Naive thymus-derived CD4-positive, alpha-beta T cell (primary cell): Measurements from ENCODE around the gene KRT74. TPM values are rescaled to one million over a fixed set of nuclear protein-coding genes. Genes with fewer than 3 reads are reported as not detected.

Experiments
- ATAC-seq: fragments of 150-1000 bp; cut with Tn5 transposase; 2 replicates; pipeline ENCODE4 v1.10.0; 2021; ENCODE audit warnings: mild to moderate bottlenecking, moderate library complexity
- CTCF ChIA-PET: fragments of 350-600 bp; sonication (Branson Sonifier 250); formaldehyde crosslinking; loops from one replicate; lab custom pipeline; 2021; ENCODE audit warnings: antibody characterized with exemption; lab: Charles Lee
- POLR2A ChIA-PET: fragments of 350-600 bp; sonication (Branson Sonifier 250); formaldehyde crosslinking; loops from one replicate; lab custom pipeline; 2021; ENCODE audit warnings: antibody characterized with exemption, inconsistent platforms; lab: Charles Lee
- DNase-seq, 9 donors: peaks; one replicate each; pipeline versions ENCODE4 v3.0.0 to v3.0.0-alpha.2; 2020 to 2022; ENCODE audit warnings: mixed read lengths in 1 of 9
- H3K27ac ChIP-seq: one replicate; pipeline ENCODE4 v1.7.0; 2013; ENCODE audit warnings: mild to moderate bottlenecking, low read depth, low read length, moderate library complexity
- H3K27me3 ChIP-seq, 2 donors: one replicate each; pipeline ENCODE4 v1.7.0; 2013; ENCODE audit warnings: low read length in 2 of 2, mild to moderate bottlenecking in 2 of 2, moderate library complexity in 2 of 2; ENCODE audit not compliant: control insufficient read depth in 2 of 2, insufficient read depth in 2 of 2
- H3K36me3 ChIP-seq, 3 experiments: 1 replicate in 2 of 3; 2 replicates in 1 of 3; pipeline ENCODE4 v1.7.0; 2013; ENCODE audit warnings: low read length in 3 of 3, mild to moderate bottlenecking in 3 of 3, moderate library complexity in 1 of 3; ENCODE audit not compliant: insufficient read depth in 3 of 3, control insufficient read depth in 2 of 3
- H3K4me1 ChIP-seq, 2 donors: one replicate each; pipeline ENCODE4 v1.7.0; 2013; ENCODE audit warnings: low read length in 2 of 2, mild to moderate bottlenecking in 2 of 2, moderate library complexity in 1 of 2; ENCODE audit not compliant: control insufficient read depth in 2 of 2, insufficient read depth in 2 of 2
- H3K4me3 ChIP-seq: 2 replicates; pipeline ENCODE4 v1.7.0; 2013; ENCODE audit warnings: mild to moderate bottlenecking, low read length
- H3K9me3 ChIP-seq, 3 experiments: 1 replicate in 2 of 3; 2 replicates in 1 of 3; pipeline ENCODE4 v1.7.0; 2013; ENCODE audit warnings: low read length in 3 of 3; ENCODE audit not compliant: control insufficient read depth in 2 of 3
- H3K27ac Mint-ChIP-seq, 9 donors: one replicate each; pipeline ENCODE4 v1.8.0; 2020 to 2022; ENCODE audit warnings: mixed read lengths in 9 of 9, mild to moderate bottlenecking in 8 of 9, moderate library complexity in 5 of 9, inconsistent platforms in 2 of 9
- H3K27me3 Mint-ChIP-seq, 5 donors: one replicate each; pipeline ENCODE4 v1.8.0; 2021 to 2022; ENCODE audit warnings: mixed read lengths in 5 of 5, mild to moderate bottlenecking in 1 of 5
- H3K36me3 Mint-ChIP-seq, 5 donors: one replicate each; pipeline ENCODE4 v1.8.0; 2020 to 2022; ENCODE audit warnings: mixed read lengths in 5 of 5, mild to moderate bottlenecking in 3 of 5, inconsistent platforms in 1 of 5
- H3K4me1 Mint-ChIP-seq, 7 donors: one replicate each; pipeline ENCODE4 v1.8.0; 2020 to 2022; ENCODE audit warnings: mixed read lengths in 7 of 7, mild to moderate bottlenecking in 3 of 7, inconsistent platforms in 1 of 7
- H3K4me3 Mint-ChIP-seq, 10 donors: one replicate each; pipeline ENCODE4 v1.8.0; 2020 to 2022; ENCODE audit warnings: mild to moderate bottlenecking in 10 of 10, mixed read lengths in 10 of 10, moderate library complexity in 6 of 10, inconsistent platforms in 2 of 10
- H3K9me3 Mint-ChIP-seq, 11 donors: one replicate each; pipeline ENCODE4 v1.8.0; 2020 to 2022; ENCODE audit warnings: mixed read lengths in 11 of 11, mild to moderate bottlenecking in 4 of 11, inconsistent platforms in 1 of 11, moderate library complexity in 1 of 11
- intact Hi-C, 2 donors: fragments of 100-400 bp; cut with micrococcal nuclease; formaldehyde crosslinking; loops; one replicate each; pipeline ENCODE4 v1.15.1; 2023
- polyA plus RNA-seq, 2 donors: library from polyadenylated mRNA; unstranded; fragments of 300-500 nt; fragmentation: Illumina TruSeq; gene quantifications; one replicate each; pipeline ENCODE4 v1.2.3, GENCODE V29; 2021
- total RNA-seq, 6 experiments: library from RNA in 5 of 6; stranded (reverse) in 5 of 6; gene quantifications; 1 replicate in 5 of 6; 2 replicates in 1 of 6; pipeline ENCODE4 v1.2.3 and lab custom pipeline; 2021 to 2026

KRT74 gene
- total and polyA plus RNA-seq, 7 experiments from 2014 or later, result 0.12 to 1.2 (median 0.90) TPM; not detected in 3

DNA sequence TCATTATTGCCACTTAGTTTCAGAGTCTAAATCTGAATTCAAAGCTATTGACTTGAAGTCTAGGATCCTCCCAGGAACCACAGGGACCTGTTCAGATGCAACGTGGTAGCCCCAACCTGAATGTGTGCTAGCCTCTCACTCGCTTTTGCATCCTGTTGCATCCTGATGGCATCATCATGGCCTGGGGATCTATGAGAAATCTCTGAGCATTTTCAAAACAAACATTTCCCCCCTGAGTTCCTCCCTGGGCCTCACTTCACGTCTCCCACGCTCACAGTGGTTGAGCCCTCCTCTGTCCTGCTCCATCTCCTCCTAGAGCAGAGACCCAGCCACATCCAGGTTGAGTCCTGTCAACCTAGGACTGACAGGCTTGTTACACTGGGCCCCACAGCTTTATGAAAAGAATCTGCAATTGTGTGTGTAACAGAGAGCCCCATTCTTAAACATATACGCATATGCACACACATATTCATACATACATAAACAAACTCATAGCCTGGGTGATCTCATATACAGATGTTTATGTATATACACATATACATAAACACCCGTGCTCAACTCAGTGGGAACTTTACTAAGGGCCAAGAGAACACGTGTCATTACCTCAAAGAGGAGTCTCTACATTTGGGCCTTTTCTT, 33.1 kb upstream of the KRT74 start:
- peaks cover 0 to 3% (median 0%) of the 10 kb centered on the region in 5 donors for H3K27me3 Mint-ChIP-seq
- peaks cover 0 to 4% (median 0%) of the 10 kb centered on the region in 11 donors for H3K9me3 Mint-ChIP-seq
- Histone ChIP-seq H3K4me1 (peaks cover 6 to 94% of the 10 kb centered on the region in 2 donors), H3K36me3 (no peaks in the 10 kb centered on the region), H3K9me3 (no peaks in the 10 kb centered on the region), H3K4me3 (no peak overlapping the region), H3K27ac (peak overlapping the region; percentile 79), H3K27me3 (no peaks in the 10 kb centered on the region)
- peak overlapping the region in 8 of 9 donors; percentile 94 to 99 (median 98) for H3K27ac Mint-ChIP-seq
- peak overlapping the region in 7 of 10 donors; percentile 10 to 71 (median 45) for H3K4me3 Mint-ChIP-seq
- ATAC-seq (no peak), DNase-seq (no peak)
- H3K4me1 Mint-ChIP-seq, result peaks cover 61 to 100% (median 98%) of the 10 kb centered on the region in 7 donors
- H3K36me3 Mint-ChIP-seq, result peaks cover 0 to 8% (median 8%) of the 10 kb centered on the region in 5 donors
- ChIA-PET POLR2A (interaction anchor here (0.7 to 2.9 kb wide), 14 partner anchors 10 to 107 kb away, joined by 3 to 12 read pairs (median 5); partner anchors contain the start of gene KRT1), CTCF (interaction anchor here (0.5 to 2.7 kb wide), 7 partner anchors 13 to 273 kb away, joined by 3 to 29 read pairs (median 3); no protein-coding TSS in a partner anchor)
- intact Hi-C loops, result no loop called here

DNA sequence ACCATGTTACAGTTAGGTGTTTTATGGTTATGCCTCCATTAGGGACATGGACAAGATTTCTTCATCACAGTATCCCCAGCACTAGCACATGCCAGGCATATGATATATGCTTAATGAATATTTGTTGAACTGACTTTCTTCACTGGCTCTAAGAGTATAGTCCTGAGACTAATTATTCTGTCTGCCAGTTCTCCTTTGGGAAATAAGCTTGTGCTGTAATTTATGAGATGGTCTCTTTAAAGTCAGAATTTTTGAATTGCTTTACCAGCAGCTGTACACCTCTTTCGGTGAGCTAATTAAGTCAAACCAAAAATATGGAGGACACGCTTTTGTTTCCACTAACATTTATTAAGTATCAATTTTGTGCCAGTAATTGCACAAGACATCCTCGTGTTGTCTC, 32.5 kb upstream of the KRT74 start:
- Mint-ChIP-seq H3K36me3 (peaks cover 0 to 8% (median 7%) of the 10 kb centered on the region in 5 donors), H3K4me3 (peak overlapping the region in 8 of 10 donors; percentile 1 to 76 (median 66)), H3K27ac (peak overlapping the region in 8 of 9 donors; percentile 85 to 99 (median 98)), H3K27me3 (peaks cover 0 to 2% (median 0%) of the 10 kb centered on the region in 5 donors), H3K9me3 (peaks cover 0 to 4% (median 0%) of the 10 kb centered on the region in 11 donors), H3K4me1 (peaks cover 55 to 98% (median 96%) of the 10 kb centered on the region in 7 donors)
- H3K27ac ChIP-seq, result no peak overlapping the region
- H3K9me3 ChIP-seq, result no peaks in the 10 kb centered on the region
- H3K4me1 ChIP-seq, result peaks cover 6 to 88% of the 10 kb centered on the region in 2 donors
- H3K4me3 ChIP-seq, result no peak overlapping the region
- ATAC-seq, result no peak
- intact Hi-C loops, result no loop called here
- no peaks in the 10 kb centered on the region for H3K27me3 ChIP-seq
- no peaks in the 10 kb centered on the region for H3K36me3 ChIP-seq
- CTCF ChIA-PET, result interaction anchor here (0.5 to 2.7 kb wide), 9 partner anchors 14 to 274 kb away, joined by 3 to 29 read pairs (median 5); no protein-coding TSS in a partner anchor
- POLR2A ChIA-PET, result interaction anchor here (0.7 to 2.9 kb wide), 16 partner anchors 9 to 108 kb away, joined by 3 to 12 read pairs (median 4); partner anchors contain the start of gene KRT1
- no peak for DNase-seq

DNA sequence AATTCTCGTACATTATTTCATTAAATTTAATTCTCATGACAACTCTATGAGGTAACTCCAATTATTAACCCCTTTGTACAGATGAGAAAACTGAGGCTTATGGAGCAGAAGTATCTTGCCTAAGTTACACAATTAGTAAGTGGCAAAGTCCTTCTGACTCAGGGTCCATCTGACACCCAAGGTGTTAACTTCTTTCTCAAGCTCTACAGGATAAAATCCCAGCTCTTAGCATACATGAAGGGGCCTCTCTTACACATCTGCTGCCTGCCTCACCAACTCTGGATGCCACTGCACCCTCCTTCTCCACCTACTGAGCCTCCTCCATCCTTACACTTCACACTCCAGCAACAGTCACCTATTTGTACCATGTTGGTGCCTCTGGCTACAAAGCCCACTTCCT, 31.9 kb upstream of the KRT74 start:
- peaks cover 6 to 83% of the 10 kb centered on the region in 2 donors for H3K4me1 ChIP-seq
- DNase-seq (no peak), ATAC-seq (no peak)
- intact Hi-C loops, result no loop called here
- H3K27me3 ChIP-seq, result no peaks in the 10 kb centered on the region
- Mint-ChIP-seq H3K27ac (peak overlapping the region in 8 of 9 donors; percentile 85 to 99 (median 96)), H3K27me3 (peaks cover 0 to 2% (median 0%) of the 10 kb centered on the region in 5 donors), H3K36me3 (peaks cover 0 to 8% (median 7%) of the 10 kb centered on the region in 5 donors), H3K4me1 (peaks cover 50 to 95% (median 92%) of the 10 kb centered on the region in 7 donors), H3K4me3 (peak overlapping the region in 9 of 10 donors; percentile 1 to 76 (median 67)), H3K9me3 (peaks cover 0 to 4% (median 0%) of the 10 kb centered on the region in 11 donors)
- no peak overlapping the region for H3K4me3 ChIP-seq
- peak overlapping the region; percentile 56 for H3K27ac ChIP-seq
- ChIA-PET CTCF (interaction anchor here (0.7 to 2.7 kb wide), 8 partner anchors 16 to 274 kb away, joined by 3 to 29 read pairs (median 5); no protein-coding TSS in a partner anchor), POLR2A (interaction anchor here (0.8 to 2.9 kb wide), 16 partner anchors 8 to 108 kb away, joined by 3 to 12 read pairs (median 4); no protein-coding TSS in a partner anchor)
- H3K9me3 ChIP-seq, result no peaks in the 10 kb centered on the region
- no peaks in the 10 kb centered on the region for H3K36me3 ChIP-seq

DNA sequence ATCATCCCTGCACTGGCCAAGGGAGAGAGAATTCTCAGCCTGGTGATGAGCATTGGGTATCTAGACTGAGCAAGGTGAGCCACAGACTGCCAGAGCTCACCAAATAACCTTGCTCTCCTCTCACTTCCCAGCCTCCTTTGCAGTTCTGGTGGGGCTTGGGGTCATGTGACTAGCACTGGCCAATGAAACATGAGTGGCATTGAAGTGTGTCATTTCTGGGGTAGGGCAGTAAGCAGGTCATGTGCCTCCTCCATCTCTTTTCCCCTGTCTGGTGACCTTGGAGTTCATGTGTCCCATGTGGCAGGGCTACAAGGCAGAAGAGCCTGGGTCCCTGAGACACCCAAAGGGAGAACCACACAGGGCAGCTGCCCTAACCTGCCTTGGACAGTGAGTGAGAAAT, 31.2 kb upstream of the KRT74 start:
- no peak for ATAC-seq
- H3K27me3 ChIP-seq, result no peaks in the 10 kb centered on the region

DNA sequence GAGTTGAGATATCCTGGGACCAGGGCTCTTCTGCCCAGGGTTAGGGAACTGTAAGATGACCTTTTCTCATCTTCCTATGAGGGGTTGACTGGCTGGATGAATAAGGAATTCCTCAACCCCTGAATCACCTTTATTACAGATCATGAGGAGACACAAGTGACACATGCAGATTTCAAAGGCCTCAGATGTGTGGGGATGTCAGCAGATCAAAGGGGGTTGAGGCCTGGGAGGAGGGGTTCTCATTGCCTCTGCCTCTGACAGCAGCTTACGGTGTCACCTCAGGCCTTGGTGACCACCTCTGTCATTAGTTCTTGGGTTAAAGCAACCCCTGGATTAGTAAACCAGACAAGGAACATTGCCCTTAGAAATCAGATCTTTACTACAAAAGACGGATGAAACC, 29.7 kb upstream of the KRT74 start:
- peak overlapping the region in 9 of 10 donors; percentile 45 to 79 (median 65) for H3K4me3 Mint-ChIP-seq
- peak overlapping the region in 8 of 9 donors; percentile 84 to 97 (median 94) for H3K27ac Mint-ChIP-seq
- peaks cover 5 to 18% (median 16%) of the 10 kb centered on the region in 5 donors for H3K36me3 Mint-ChIP-seq
- Histone ChIP-seq H3K4me1 (peaks cover 0 to 63% of the 10 kb centered on the region in 2 donors), H3K9me3 (no peaks in the 10 kb centered on the region), H3K4me3 (peak overlapping the region; percentile 9), H3K27me3 (no peaks in the 10 kb centered on the region), H3K27ac (peak overlapping the region; percentile 24), H3K36me3 (no peaks in the 10 kb centered on the region)
- intact Hi-C loops, result no loop called here
- CTCF ChIA-PET, result no interaction called here
- H3K9me3 Mint-ChIP-seq, result peaks cover 0 to 4% (median 0%) of the 10 kb centered on the region in 11 donors
- ATAC-seq (peak; percentile 82), DNase-seq (peak in 8 of 9 donors; percentile 8 to 73 (median 66))
- peaks cover 0 to 21% (median 0%) of the 10 kb centered on the region in 5 donors for H3K27me3 Mint-ChIP-seq
- POLR2A ChIA-PET, result no interaction called here
- H3K4me1 Mint-ChIP-seq, result peaks cover 31 to 94% (median 82%) of the 10 kb centered on the region in 7 donors

More for the DNA sequence above, 31.2 kb upstream of the KRT74 start:
- ChIA-PET CTCF (interaction anchor here (0.7 to 2.7 kb wide), 4 partner anchors 15 to 103 kb away, joined by 4 to 29 read pairs (median 6); no protein-coding TSS in a partner anchor), POLR2A (interaction anchor here (0.6 to 2.9 kb wide), 12 partner anchors 8 to 104 kb away, joined by 3 to 12 read pairs (median 5); no protein-coding TSS in a partner anchor)
- H3K4me1 ChIP-seq, result peaks cover 3 to 78% of the 10 kb centered on the region in 2 donors
- Mint-ChIP-seq H3K27ac (peak overlapping the region; percentile 51 to 99 (median 96)), H3K36me3 (peaks cover 0 to 11% (median 7%) of the 10 kb centered on the region in 5 donors), H3K4me3 (peak overlapping the region; percentile 10 to 79 (median 62)), H3K9me3 (peaks cover 0 to 4% (median 0%) of the 10 kb centered on the region in 11 donors), H3K4me1 (peaks cover 44 to 95% (median 90%) of the 10 kb centered on the region in 7 donors), H3K27me3 (peaks cover 0 to 8% (median 0%) of the 10 kb centered on the region in 5 donors)
- peak overlapping the region; percentile 6 for H3K4me3 ChIP-seq
- H3K9me3 ChIP-seq, result no peaks in the 10 kb centered on the region
- DNase-seq, result peak in 1 of 9 donors; percentile 14
- intact Hi-C loops, result no loop called here
- no peaks in the 10 kb centered on the region for H3K36me3 ChIP-seq
- H3K27ac ChIP-seq, result peak overlapping the region; percentile 56

DNA sequence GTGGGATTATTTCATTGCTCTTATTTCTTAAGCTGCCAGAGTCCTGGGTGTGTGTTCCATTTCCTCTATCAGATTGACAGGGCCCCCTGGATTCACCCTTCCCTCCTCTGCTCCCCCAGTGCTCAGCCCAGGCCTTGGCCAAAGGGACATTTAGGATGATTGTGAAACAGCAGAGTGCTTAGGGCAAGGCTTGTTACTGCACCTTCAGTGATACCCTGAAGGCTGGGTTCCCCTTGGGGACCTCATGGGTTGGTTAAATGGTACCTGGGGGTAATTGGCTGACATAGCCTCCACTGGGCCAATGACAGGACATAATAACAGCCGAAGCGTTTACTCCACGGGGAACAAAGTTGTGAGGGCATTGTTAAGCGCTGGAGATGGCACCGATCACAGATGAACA, 28.9 kb upstream of the KRT74 start:
- ChIA-PET POLR2A (interaction anchor here (0.6 to 2.1 kb wide), 2 partner anchors 14 to 36 kb away, joined by 3 to 5 read pairs; no protein-coding TSS in a partner anchor), CTCF (interaction anchor here (1.0 kb wide), 1 partner anchor 8 kb away, joined by 5 read pairs; no protein-coding TSS in a partner anchor)
- ATAC-seq (no peak), DNase-seq (peak in 1 of 9 donors; percentile 6)
- peak overlapping the region in 7 of 10 donors; percentile 21 to 71 (median 63) for H3K4me3 Mint-ChIP-seq
- H3K27me3 Mint-ChIP-seq, result peaks cover 0 to 28% (median 0%) of the 10 kb centered on the region in 5 donors
- peaks cover 0 to 4% (median 0%) of the 10 kb centered on the region in 11 donors for H3K9me3 Mint-ChIP-seq
- peak overlapping the region in 8 of 9 donors; percentile 76 to 97 (median 94) for H3K27ac Mint-ChIP-seq
- intact Hi-C loops, result no loop called here
- no peaks in the 10 kb centered on the region for H3K27me3 ChIP-seq
- peaks cover 27 to 88% (median 75%) of the 10 kb centered on the region in 7 donors for H3K4me1 Mint-ChIP-seq
- H3K4me1 ChIP-seq, result peaks cover 0 to 55% of the 10 kb centered on the region in 2 donors
- peaks cover 5 to 22% (median 14%) of the 10 kb centered on the region in 5 donors for H3K36me3 Mint-ChIP-seq
- no peak overlapping the region for H3K4me3 ChIP-seq
- H3K27ac ChIP-seq, result no peak overlapping the region
- no peaks in the 10 kb centered on the region for H3K9me3 ChIP-seq
- H3K36me3 ChIP-seq, result no peaks in the 10 kb centered on the region
